Cardiac muscle cell (in vitro differentiated cells and primary cell): Measurements from ENCODE around the gene ACADSB. TPM values are rescaled to one million over a fixed set of nuclear protein-coding genes. Genes with fewer than 3 reads are reported as not detected.

Experiments
- DNase-seq, 2 donors: peaks; one replicate each; pipeline versions ENCODE4 v3.0.0 to v3.0.0-alpha.2; 2010 to 2017; ENCODE audit warnings: low read depth in 1 of 2, low spot score in 1 of 2
- H3K27ac ChIP-seq: fragments of 200-600 bp; sonication (generic); 2 replicates; pipeline ENCODE4 v1.5.1; 2016
- H3K27me3 ChIP-seq: fragments of 200-600 bp; sonication (generic); 2 replicates; pipeline ENCODE4 v1.6.0; 2016; ENCODE audit warnings: control low read depth
- H3K36me3 ChIP-seq: fragments of 200-600 bp; sonication (generic); 2 replicates; pipeline ENCODE4 v1.5.1; 2016; ENCODE audit warnings: control low read depth
- H3K4me1 ChIP-seq: fragments of 200-600 bp; sonication (generic); 2 replicates; pipeline ENCODE4 v1.8.1; 2017; ENCODE audit warnings: low read depth, mild to moderate bottlenecking, mixed run types
- H3K4me3 ChIP-seq: fragments of 200-600 bp; sonication (generic); 2 replicates; pipeline ENCODE4 v1.5.1; 2016; ENCODE audit warnings: mild to moderate bottlenecking
- H3K9me3 ChIP-seq: fragments of 200-600 bp; sonication (generic); 2 replicates; pipeline ENCODE4 v1.5.1; 2017; ENCODE audit warnings: low read depth, mild to moderate bottlenecking, control low read depth
- CTCF ChIP-seq: IDR thresholded peaks from 2 replicates; pipeline ENCODE4 v1.5.1; 2012; ENCODE audit warnings: low read depth, mild to moderate bottlenecking, low read length
- polyA plus RNA-seq: library from polyadenylated mRNA; unstranded; fragments of >200 nt; fragmentation: Nextera tagmentation; extraction: Ambion mirVana; gene quantifications from 2 replicates; pipeline ENCODE4 v1.2.1, GENCODE V29; 2016
- total RNA-seq: library from RNA; depleted of rRNA; stranded (reverse); fragments of >200 nt; gene quantifications from 2 replicates; pipeline ENCODE4 v1.2.3, GENCODE V29; 2016

Gene ACADSB
- total and polyA plus RNA-seq, 2 experiments from 2014 or later = 14.3 to 16.0 TPM

GRCh38 chr10:122986335-122986734 lies 22.5 kb upstream of the ACADSB start:
- no peaks in the 10 kb centered on the region for H3K36me3 ChIP-seq
- H3K27ac ChIP-seq = no peak overlapping the region
- no peak overlapping the region for H3K4me3 ChIP-seq
- TF ChIP-seq CTCF = no peak
- DNase-seq = no peak
- H3K27me3 ChIP-seq = no peaks in the 10 kb centered on the region
- H3K4me1 ChIP-seq = no peaks in the 10 kb centered on the region
- no peaks in the 10 kb centered on the region for H3K9me3 ChIP-seq

- Histone ChIP-seq H3K27me3 (no peaks in the 10 kb centered on the region), H3K9me3 (no peaks in the 10 kb centered on the region), H3K27ac (no peak overlapping the region), H3K4me3 (no peak overlapping the region), H3K4me1 (no peaks in the 10 kb centered on the region), H3K36me3 (peaks cover 8% of the 10 kb centered on the region)
- no peak for TF ChIP-seq CTCF
- no peak for DNase-seq
Observed at GRCh38 chr10:122988501-122988900, 20.3 kb upstream of the ACADSB start.

- Histone ChIP-seq H3K4me1 (no peaks in the 10 kb centered on the region), H3K4me3 (no peak overlapping the region), H3K9me3 (no peaks in the 10 kb centered on the region), H3K36me3 (peaks cover 21% of the 10 kb centered on the region), H3K27me3 (no peaks in the 10 kb centered on the region), H3K27ac (no peak overlapping the region)
- DNase-seq = no peak
- TF ChIP-seq CTCF = no peak
Observed at GRCh38 chr10:122990278-122990677, 18.5 kb upstream of the ACADSB start.

- no peaks in the 10 kb centered on the region for H3K27me3 ChIP-seq
- H3K27ac ChIP-seq = no peak overlapping the region
- H3K4me3 ChIP-seq = no peak overlapping the region
- no peak for TF ChIP-seq CTCF
- no peaks in the 10 kb centered on the region for H3K9me3 ChIP-seq
- H3K4me1 ChIP-seq = no peaks in the 10 kb centered on the region
- no peak for DNase-seq
- H3K36me3 ChIP-seq = peaks cover 25% of the 10 kb centered on the region
Observed at GRCh38 chr10:122992031-122992585, 16.7 kb upstream of the ACADSB start.

- Histone ChIP-seq H3K9me3 (no peaks in the 10 kb centered on the region), H3K27me3 (no peaks in the 10 kb centered on the region), H3K36me3 (peaks cover 25% of the 10 kb centered on the region), H3K4me1 (no peaks in the 10 kb centered on the region), H3K27ac (no peak overlapping the region), H3K4me3 (no peak overlapping the region)
- no peak for TF ChIP-seq CTCF
- DNase-seq = no peak
Observed at GRCh38 chr10:122993797-122994336, 14.9 kb upstream of the ACADSB start.
